PC-9 (cell line): ENCODE results near the gene ZNF311.

Experiments used
- CTCF ChIP-seq: fragments of 200-600 bp; sonication (generic); conservative IDR thresholded peaks from 2 replicates; pipeline ENCODE4 v1.6.1; 2017; ENCODE audit warnings: mixed run types, antibody characterized with exemption, mild to moderate bottlenecking, moderate library complexity
- EZH2 ChIP-seq: fragments of 200-600 bp; sonication (generic); IDR thresholded peaks from 2 replicates; pipeline ENCODE4 v1.8.0; 2017; ENCODE audit warnings: antibody characterized with exemption, low read depth

- no peak for TF ChIP-seq CTCF
- TF ChIP-seq EZH2, result no peak
Measured at GRCh38 chr6:28996844-28997510, 8.1 kb downstream of the ZNF311 start.
